Mesenchymal stem cell (in vitro differentiated cells and primary cell): ENCODE measurements around the gene CSNK1G3.
"Not testable (repeated sequence)": the region's sequence is repeated elsewhere in the genome, so short reads cannot be mapped to it uniquely, and the experiment has no call there.

ENCODE experiments used
- DNase-seq: peaks from one replicate; pipeline ENCODE4 v3.0.0-alpha.2; 2013
- H2AFZ ChIP-seq: one replicate; pipeline ENCODE4 v1.6.1; 2013; ENCODE audit warnings: low read depth, mild to moderate bottlenecking, control low read depth, inconsistent platforms, low read length, moderate library complexity
- H2AK5ac ChIP-seq: 2 replicates; pipeline ENCODE4 v1.6.1; 2013; ENCODE audit warnings: low read length, moderate library complexity, mild to moderate bottlenecking, inconsistent platforms; ENCODE audit not compliant: severe bottlenecking
- H2BK120ac ChIP-seq: one replicate; pipeline ENCODE4 v1.6.1; 2013; ENCODE audit warnings: low read depth, mild to moderate bottlenecking, inconsistent platforms, low read length, moderate library complexity
- H2BK12ac ChIP-seq, 2 experiments: one replicate each; pipeline ENCODE4 v1.6.1; 2013; ENCODE audit warnings: inconsistent platforms in 2 of 2, low read length in 2 of 2, mild to moderate bottlenecking in 2 of 2, moderate library complexity in 2 of 2, control low read depth in 1 of 2
- H2BK15ac ChIP-seq: one replicate; pipeline ENCODE4 v1.6.1; 2013; ENCODE audit warnings: mild to moderate bottlenecking, low read depth, inconsistent platforms; ENCODE audit not compliant: poor library complexity, severe bottlenecking
- H2BK5ac ChIP-seq: 2 replicates; pipeline ENCODE4 v1.6.1; 2013; ENCODE audit warnings: low read depth, mild to moderate bottlenecking, low read length, control low read depth, inconsistent platforms; ENCODE audit not compliant: poor library complexity, severe bottlenecking
- H3K14ac ChIP-seq, 2 experiments: one replicate each; pipeline ENCODE4 v1.6.1; 2013; ENCODE audit warnings: inconsistent platforms in 2 of 2, low read length in 2 of 2, control low read depth in 1 of 2, mild to moderate bottlenecking in 1 of 2, moderate library complexity in 1 of 2
- H3K18ac ChIP-seq, 2 experiments: one replicate each; pipeline ENCODE4 v1.6.1; 2013; ENCODE audit warnings: inconsistent platforms in 2 of 2, low read length in 2 of 2, control low read depth in 1 of 2, low read depth in 1 of 2, mild to moderate bottlenecking in 1 of 2
- H3K23ac ChIP-seq, 2 experiments: one replicate each; pipeline ENCODE4 v1.6.1; 2013; ENCODE audit warnings: inconsistent platforms in 2 of 2, low read length in 2 of 2, mild to moderate bottlenecking in 2 of 2, moderate library complexity in 2 of 2, control low read depth in 1 of 2
- H3K27ac ChIP-seq: 2 replicates; pipeline ENCODE4 v1.5.1; 2013; ENCODE audit warnings: mild to moderate bottlenecking, moderate library complexity, low read length, control low read depth, inconsistent platforms; ENCODE audit not compliant: poor library complexity, severe bottlenecking
- H3K27me3 ChIP-seq, 2 experiments: 2 replicates each; pipeline versions ENCODE4 v1.6.1 to v1.7.0; 2013; ENCODE audit warnings: low read length in 2 of 2, mild to moderate bottlenecking in 2 of 2, moderate library complexity in 2 of 2, control low read depth in 1 of 2, inconsistent platforms in 1 of 2; ENCODE audit not compliant: control insufficient read depth in 1 of 2, insufficient read depth in 1 of 2
- H3K36me3 ChIP-seq, 2 experiments: 2 replicates each; pipeline versions ENCODE4 v1.6.1 to v1.7.0; 2013; ENCODE audit warnings: low read length in 2 of 2, control low read depth in 1 of 2, inconsistent platforms in 1 of 2, low read depth in 1 of 2, mild to moderate bottlenecking in 1 of 2; ENCODE audit not compliant: insufficient read depth in 2 of 2, control insufficient read depth in 1 of 2
- H3K4ac ChIP-seq, 2 experiments: one replicate each; pipeline ENCODE4 v1.6.1; 2013; ENCODE audit warnings: inconsistent platforms in 2 of 2, low read length in 2 of 2, mild to moderate bottlenecking in 2 of 2, moderate library complexity in 2 of 2, control low read depth in 1 of 2, low read depth in 1 of 2
- H3K4me1 ChIP-seq: 2 replicates; pipeline ENCODE4 v1.6.1; 2013; ENCODE audit warnings: low read depth, low read length, control low read depth; ENCODE audit not compliant: control insufficient read depth, insufficient read depth
- H3K4me2 ChIP-seq: 2 replicates; pipeline ENCODE4 v1.6.1; 2013; ENCODE audit warnings: low read length, mild to moderate bottlenecking, inconsistent platforms; ENCODE audit not compliant: poor library complexity, severe bottlenecking
- H3K4me3 ChIP-seq, 2 experiments: 2 replicates each; pipeline versions ENCODE4 v1.5.1 to v1.7.0; 2013; ENCODE audit warnings: low read length in 2 of 2, mild to moderate bottlenecking in 2 of 2, control low read depth in 1 of 2, low read depth in 1 of 2; ENCODE audit not compliant: insufficient read depth in 1 of 2
- H3K79me1 ChIP-seq: replicated peaks from 2 replicates; pipeline ENCODE4 v1.6.1; 2013; ENCODE audit warnings: mild to moderate bottlenecking, control low read depth, low read length, inconsistent platforms; ENCODE audit not compliant: poor library complexity, severe bottlenecking
- H3K9ac ChIP-seq: 2 replicates; pipeline ENCODE4 v1.7.0; 2013; ENCODE audit warnings: mild to moderate bottlenecking, low read length, moderate library complexity
- H3K9me3 ChIP-seq: 2 replicates; pipeline ENCODE4 v1.7.0; 2013; ENCODE audit warnings: mild to moderate bottlenecking, low read length; ENCODE audit not compliant: control insufficient read depth
- H4K8ac ChIP-seq: one replicate; pipeline ENCODE4 v1.6.1; 2013; ENCODE audit warnings: inconsistent platforms, mild to moderate bottlenecking, low read length, moderate library complexity
- H4K91ac ChIP-seq: one replicate; pipeline ENCODE4 v1.6.1; 2013; ENCODE audit warnings: mild to moderate bottlenecking, low read length, inconsistent platforms
- WGBS: methylation state at CpG from one replicate; pipeline ENCODE4 v1.1.7; 2013; ENCODE audit warnings: mixed read lengths; 5-methylcytosine and 5-hydroxymethylcytosine counted together

The CSNK1G3 gene

GRCh38 chr5:123626051-123626450 is 114.1 kb downstream of the CSNK1G3 start:
- no peak overlapping the region for H3K14ac ChIP-seq
- H3K18ac ChIP-seq, result no peak overlapping the region
- no peak overlapping the region for H3K27ac ChIP-seq
- H3K79me1 ChIP-seq, result no peaks in the 10 kb centered on the region
- 95% methylated on average over 1 of the region's 2 CpGs for WGBS
- H2AFZ ChIP-seq, result no peak overlapping the region
- no peak overlapping the region for H3K4me2 ChIP-seq
- H2BK5ac ChIP-seq, result no peak overlapping the region
- peaks cover 49% of the 10 kb centered on the region for H3K9me3 ChIP-seq
- no peaks in the 10 kb centered on the region for H3K36me3 ChIP-seq
- no peak overlapping the region for H2BK12ac ChIP-seq
- no peak overlapping the region for H2BK120ac ChIP-seq
- H3K4me3 ChIP-seq, result peak overlapping the region in 1 of 2 experiments; percentile 31
- no peak overlapping the region for H4K8ac ChIP-seq
- H3K4me1 ChIP-seq, result no peaks in the 10 kb centered on the region
- H3K4ac ChIP-seq, result no peak overlapping the region
- no peak overlapping the region for H2BK15ac ChIP-seq
- H4K91ac ChIP-seq, result no peak overlapping the region
- no peaks in the 10 kb centered on the region for H3K27me3 ChIP-seq
- H3K23ac ChIP-seq, result no peak overlapping the region
- H3K9ac ChIP-seq, result no peak overlapping the region
- no peak for DNase-seq
- H2AK5ac ChIP-seq, result no peak overlapping the region

GRCh38 chr5:123628860-123629544 is 117.0 kb downstream of the CSNK1G3 start:
- Histone ChIP-seq H2BK5ac (no peak overlapping the region), H4K8ac (no peak overlapping the region), H3K23ac (no peak overlapping the region), H3K4me1 (no peaks in the 10 kb centered on the region), H2AK5ac (no peak overlapping the region), H3K9ac (no peak overlapping the region), H2BK15ac (no peak overlapping the region), H3K27ac (no peak overlapping the region), H3K4me2 (no peak overlapping the region), H3K4me3 (no peak overlapping the region), H3K79me1 (no peaks in the 10 kb centered on the region), H3K36me3 (no peaks in the 10 kb centered on the region), H3K18ac (no peak overlapping the region), H2BK12ac (no peak overlapping the region), H3K14ac (no peak overlapping the region), H2BK120ac (no peak overlapping the region), H3K9me3 (peaks cover 66% of the 10 kb centered on the region), H2AFZ (no peak overlapping the region), H3K27me3 (no peaks in the 10 kb centered on the region), H4K91ac (no peak overlapping the region), H3K4ac (no peak overlapping the region)
- WGBS, result 96% methylated on average over 10 of the region's 10 CpGs
- DNase-seq, result no peak

GRCh38 chr5:123636006-123636405 is 124.0 kb downstream of the CSNK1G3 start:
- Histone ChIP-seq H3K23ac (no peak overlapping the region), H3K4me2 (no peak overlapping the region), H2BK5ac (no peak overlapping the region), H4K91ac (no peak overlapping the region), H4K8ac (no peak overlapping the region), H3K27me3 (no peaks in the 10 kb centered on the region), H3K27ac (no peak overlapping the region), H2BK15ac (no peak overlapping the region), H3K14ac (no peak overlapping the region), H3K36me3 (no peaks in the 10 kb centered on the region), H3K4ac (no peak overlapping the region), H3K9ac (no peak overlapping the region), H3K4me1 (no peaks in the 10 kb centered on the region), H3K18ac (no peak overlapping the region), H2BK120ac (no peak overlapping the region), H3K79me1 (no peaks in the 10 kb centered on the region), H3K4me3 (no peak overlapping the region), H3K9me3 (peaks cover 23% of the 10 kb centered on the region), H2BK12ac (no peak overlapping the region), H2AFZ (no peak overlapping the region), H2AK5ac (no peak overlapping the region)
- DNase-seq, result no peak
- 93% methylated on average over 21 of the region's 21 CpGs for WGBS

- H3K4ac ChIP-seq, H3K23ac ChIP-seq, H3K18ac ChIP-seq, H2BK120ac ChIP-seq, H3K27ac ChIP-seq, H3K79me1 ChIP-seq, H3K4me1 ChIP-seq, H3K9ac ChIP-seq, H4K91ac ChIP-seq, H2BK5ac ChIP-seq, H2AK5ac ChIP-seq, H3K14ac ChIP-seq, DNase-seq, H3K4me3 ChIP-seq, H3K27me3 ChIP-seq, H2BK15ac ChIP-seq, H4K8ac ChIP-seq, H3K4me2 ChIP-seq, H2AFZ ChIP-seq, H2BK12ac ChIP-seq, H3K36me3 ChIP-seq: not testable (repeated sequence)
- peaks cover 14% of the 10 kb centered on the region for H3K9me3 ChIP-seq
- WGBS, result 100% methylated on average over 8 of the region's 10 CpGs
Measured at GRCh38 chr5:123637028-123637427, 125.1 kb downstream of the CSNK1G3 start.
